Activated naive CD4-positive, alpha-beta T cell treated with anti-CD3 and anti-CD28 coated beads for 36 hours (primary cell): ENCODE results near the gene ATF6B. TPM values are rescaled to one million over a fixed set of nuclear protein-coding genes. Genes with fewer than 3 reads are reported as not detected.

Experiments
- CTCF ChIA-PET: fragments of 350-600 bp; sonication (Branson Sonifier 250); formaldehyde crosslinking; loops from one replicate; lab custom pipeline; 2021; ENCODE audit warnings: antibody characterized with exemption; lab: Charles Lee
- DNase-seq: peaks from one replicate; pipeline ENCODE4 v3.0.0-alpha.2; 2020
- H3K27ac Mint-ChIP-seq: one replicate; pipeline ENCODE4 v1.8.0; 2021; ENCODE audit warnings: mild to moderate bottlenecking, mixed read lengths
- H3K27me3 Mint-ChIP-seq: one replicate; pipeline ENCODE4 v1.8.0; 2021; ENCODE audit warnings: low read depth, mixed read lengths
- H3K36me3 Mint-ChIP-seq: one replicate; pipeline ENCODE4 v1.8.0; 2021; ENCODE audit warnings: low read depth, mixed read lengths
- H3K4me1 Mint-ChIP-seq: one replicate; pipeline ENCODE4 v1.8.0; 2021; ENCODE audit warnings: low read depth, mixed read lengths
- H3K4me3 Mint-ChIP-seq: one replicate; pipeline ENCODE4 v1.8.0; 2021; ENCODE audit warnings: mild to moderate bottlenecking, moderate library complexity, mixed read lengths
- H3K9me3 Mint-ChIP-seq: one replicate; pipeline ENCODE4 v1.8.0; 2021; ENCODE audit warnings: mixed read lengths
- intact Hi-C: fragments of 100-400 bp; cut with micrococcal nuclease; formaldehyde crosslinking; loops from one replicate; pipeline ENCODE4 v1.15.1; 2023
- total RNA-seq, 2 experiments: library from RNA; stranded (reverse); gene quantifications; one replicate each; pipeline ENCODE4 v1.2.3, GENCODE V29; 2021

ATF6B gene
- total RNA-seq, 2 experiments from 2014 or later: 68.2 to 69.4 TPM

DNA sequence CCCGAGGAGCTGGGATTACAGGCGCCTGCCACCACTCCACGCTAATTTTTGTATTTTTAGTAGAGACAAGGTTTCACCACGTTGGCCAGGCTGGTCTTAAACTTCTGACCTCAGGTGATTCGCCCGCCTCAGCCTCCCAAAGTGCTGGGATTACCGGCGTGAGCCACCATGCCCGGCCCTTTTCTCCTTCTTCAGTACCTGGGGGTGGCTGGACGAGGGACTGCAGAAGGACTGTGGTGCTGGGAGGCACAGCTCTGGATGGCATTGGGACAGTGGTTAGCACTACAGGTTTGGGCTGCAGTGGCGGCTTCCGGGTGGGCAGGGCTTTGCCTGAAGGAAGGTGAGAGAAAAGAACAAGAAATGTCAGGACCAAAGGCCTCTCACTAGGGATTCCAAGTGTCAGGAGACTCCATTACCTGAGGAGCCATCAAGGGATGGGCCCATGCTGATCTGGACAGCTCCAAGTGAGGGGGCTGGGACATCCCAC lies 7.4 kb downstream of the ATF6B start:
- CTCF ChIA-PET: interaction anchor here (0.6 kb wide), 1 partner anchor 735 kb away, joined by 4 read pairs; no protein-coding TSS in a partner anchor
- H3K4me3 Mint-ChIP-seq: no peak overlapping the region
- H3K27me3 Mint-ChIP-seq: no peaks in the 10 kb centered on the region
- H3K9me3 Mint-ChIP-seq: no peaks in the 10 kb centered on the region
- peaks cover 21% of the 10 kb centered on the region for H3K36me3 Mint-ChIP-seq
- peaks cover 10% of the 10 kb centered on the region for H3K4me1 Mint-ChIP-seq
- no peak for DNase-seq
- H3K27ac Mint-ChIP-seq: no peak overlapping the region
- intact Hi-C loops: no loop called here

GRCh38 chr6:32118782-32119628 lies 9.0 kb downstream of the ATF6B start:
- H3K4me1 Mint-ChIP-seq: peaks cover 10% of the 10 kb centered on the region
- no peak overlapping the region for H3K4me3 Mint-ChIP-seq
- H3K9me3 Mint-ChIP-seq: no peaks in the 10 kb centered on the region
- DNase-seq: peak; percentile 82
- H3K27ac Mint-ChIP-seq: peak overlapping the region; percentile 13
- peaks cover 25% of the 10 kb centered on the region for H3K36me3 Mint-ChIP-seq
- CTCF ChIA-PET: interaction anchor here (0.6 to 3.2 kb wide), 12 partner anchors 10 to 287 kb away, joined by 3 to 25 read pairs (median 3); partner anchors contain the start of genes ATF6B, FKBPL and GPSM3
- no peaks in the 10 kb centered on the region for H3K27me3 Mint-ChIP-seq
- intact Hi-C loops: loop anchor here (1.0 kb wide), 2 partner anchors 35 to 76 kb away; partner anchors contain the start of gene PPT2

- H3K36me3 Mint-ChIP-seq: peaks cover 25% of the 10 kb centered on the region
- H3K9me3 Mint-ChIP-seq: no peaks in the 10 kb centered on the region
- H3K4me3 Mint-ChIP-seq: no peak overlapping the region
- H3K27ac Mint-ChIP-seq: no peak overlapping the region
- CTCF ChIA-PET: interaction anchor here (0.9 to 3.2 kb wide), 9 partner anchors 11 to 165 kb away, joined by 3 to 25 read pairs (median 4); partner anchors contain the start of genes ATF6B, FKBPL and GPSM3
- peaks cover 10% of the 10 kb centered on the region for H3K4me1 Mint-ChIP-seq
- intact Hi-C loops: no loop called here
- no peak for DNase-seq
- H3K27me3 Mint-ChIP-seq: no peaks in the 10 kb centered on the region
Measured at GRCh38 chr6:32117461-32117860, 10.6 kb downstream of the ATF6B start.

GRCh38 chr6:32116674-32117073 lies 11.4 kb downstream of the ATF6B start:
- Mint-ChIP-seq H3K4me3 (no peak overlapping the region), H3K4me1 (peaks cover 10% of the 10 kb centered on the region), H3K36me3 (peaks cover 20% of the 10 kb centered on the region), H3K27me3 (no peaks in the 10 kb centered on the region), H3K9me3 (no peaks in the 10 kb centered on the region), H3K27ac (no peak overlapping the region)
- no peak for DNase-seq
- intact Hi-C loops: no loop called here
- CTCF ChIA-PET: interaction anchor here (0.7 to 3.2 kb wide), 7 partner anchors 12 to 164 kb away, joined by 3 to 25 read pairs (median 4); partner anchors contain the start of genes ATF6B and FKBPL

- Mint-ChIP-seq H3K4me1 (peaks cover 10% of the 10 kb centered on the region), H3K9me3 (no peaks in the 10 kb centered on the region), H3K27ac (no peak overlapping the region), H3K27me3 (no peaks in the 10 kb centered on the region), H3K36me3 (peaks cover 19% of the 10 kb centered on the region), H3K4me3 (no peak overlapping the region)
- intact Hi-C loops: no loop called here
- CTCF ChIA-PET: no interaction called here
- DNase-seq: no peak
Measured at GRCh38 chr6:32115623-32116022, 12.4 kb downstream of the ATF6B start.

- Mint-ChIP-seq H3K27me3 (no peaks in the 10 kb centered on the region), H3K4me1 (peaks cover 12% of the 10 kb centered on the region), H3K27ac (no peak overlapping the region), H3K36me3 (peaks cover 19% of the 10 kb centered on the region), H3K9me3 (no peaks in the 10 kb centered on the region), H3K4me3 (no peak overlapping the region)
- CTCF ChIA-PET: interaction anchor here (0.6 to 1.0 kb wide), 2 partner anchors 40 to 81 kb away, joined by 3 read pairs; no protein-coding TSS in a partner anchor
- intact Hi-C loops: no loop called here
- no peak for DNase-seq
Measured at GRCh38 chr6:32114796-32115195, 13.2 kb downstream of the ATF6B start.

DNA sequence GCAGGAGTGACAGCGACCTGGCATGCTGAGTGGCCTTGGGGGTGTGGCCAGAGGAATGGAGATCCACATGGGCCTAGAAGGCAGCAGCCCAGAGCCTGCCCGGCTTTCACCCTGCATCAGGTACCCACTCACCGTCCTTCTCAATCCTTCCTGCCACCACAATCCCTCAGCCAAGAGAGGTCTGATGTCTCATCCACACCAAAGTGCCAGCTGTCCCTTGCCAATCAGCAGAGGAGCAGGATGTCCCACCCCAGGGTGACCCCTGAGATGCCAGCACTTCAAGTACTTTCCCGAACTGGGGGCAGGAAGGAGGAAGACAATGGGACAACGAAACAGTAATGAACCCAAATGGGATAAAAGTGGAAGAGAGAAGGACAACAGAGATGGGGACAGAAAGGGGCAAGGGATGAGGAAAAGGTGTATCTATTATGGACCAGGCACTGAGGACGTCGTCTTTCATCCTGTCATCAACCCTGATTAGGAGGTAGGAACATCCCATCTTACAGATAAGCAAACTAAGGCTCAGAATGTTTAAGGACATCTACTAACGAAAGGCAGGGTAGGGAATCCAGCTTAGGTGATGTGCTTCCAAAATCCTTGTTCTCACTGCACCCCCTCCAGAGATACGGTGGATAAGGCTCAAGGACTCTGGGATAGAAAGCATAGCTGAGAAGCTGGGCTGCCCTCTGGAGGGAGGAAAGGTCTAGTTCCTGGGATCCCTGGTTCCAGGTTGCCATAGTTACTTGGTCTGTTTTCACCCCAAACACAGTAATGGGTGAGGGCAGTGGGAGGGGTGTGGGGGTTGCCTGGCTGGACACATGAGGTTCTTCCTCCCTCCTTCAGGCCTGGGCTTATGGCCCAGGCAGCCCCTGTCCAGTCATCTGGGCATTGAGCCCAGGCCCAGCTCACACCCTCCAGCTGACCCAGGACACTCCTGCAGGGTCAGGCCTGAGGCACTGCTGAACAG lies 14.4 kb downstream of the ATF6B start:
- DNase-seq: no peak
- Mint-ChIP-seq H3K4me3 (no peak overlapping the region), H3K36me3 (peaks cover 15% of the 10 kb centered on the region), H3K4me1 (peaks cover 15% of the 10 kb centered on the region), H3K27me3 (no peaks in the 10 kb centered on the region), H3K9me3 (no peaks in the 10 kb centered on the region), H3K27ac (peak overlapping the region; percentile 54)
- CTCF ChIA-PET: no interaction called here
- intact Hi-C loops: no loop called here

DNA sequence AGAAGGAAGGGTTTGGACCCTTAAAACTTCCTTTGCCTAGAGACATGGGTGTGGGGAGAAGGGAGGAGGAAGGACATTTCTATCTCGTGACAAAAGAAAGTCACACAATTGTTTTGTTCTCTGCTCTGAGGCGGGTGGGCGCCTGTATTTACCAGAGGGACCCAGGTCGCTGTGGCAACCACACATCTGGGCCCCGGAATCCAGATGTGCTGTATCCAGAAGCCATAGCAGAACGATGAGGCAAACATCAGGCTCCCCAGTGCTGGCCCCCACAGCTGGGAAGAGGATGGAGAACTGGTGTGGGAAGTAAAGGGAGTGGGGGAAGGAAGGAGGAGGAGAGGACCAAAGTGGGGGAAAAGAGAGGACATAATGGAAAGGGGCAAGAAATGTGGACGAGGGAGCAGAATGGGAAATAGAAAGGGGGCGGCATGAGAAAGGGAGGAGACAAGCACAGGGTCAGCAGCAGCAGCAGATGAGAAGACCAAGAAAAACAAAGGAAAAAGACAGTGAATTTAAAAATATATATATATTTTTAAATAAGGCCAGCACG lies 15.5 kb downstream of the ATF6B start:
- H3K36me3 Mint-ChIP-seq: peaks cover 9% of the 10 kb centered on the region
- no peaks in the 10 kb centered on the region for H3K27me3 Mint-ChIP-seq
- DNase-seq: no peak
- CTCF ChIA-PET: no interaction called here
- H3K9me3 Mint-ChIP-seq: no peaks in the 10 kb centered on the region
- intact Hi-C loops: no loop called here
- no peak overlapping the region for H3K27ac Mint-ChIP-seq
- no peak overlapping the region for H3K4me3 Mint-ChIP-seq
- peaks cover 27% of the 10 kb centered on the region for H3K4me1 Mint-ChIP-seq

DNA sequence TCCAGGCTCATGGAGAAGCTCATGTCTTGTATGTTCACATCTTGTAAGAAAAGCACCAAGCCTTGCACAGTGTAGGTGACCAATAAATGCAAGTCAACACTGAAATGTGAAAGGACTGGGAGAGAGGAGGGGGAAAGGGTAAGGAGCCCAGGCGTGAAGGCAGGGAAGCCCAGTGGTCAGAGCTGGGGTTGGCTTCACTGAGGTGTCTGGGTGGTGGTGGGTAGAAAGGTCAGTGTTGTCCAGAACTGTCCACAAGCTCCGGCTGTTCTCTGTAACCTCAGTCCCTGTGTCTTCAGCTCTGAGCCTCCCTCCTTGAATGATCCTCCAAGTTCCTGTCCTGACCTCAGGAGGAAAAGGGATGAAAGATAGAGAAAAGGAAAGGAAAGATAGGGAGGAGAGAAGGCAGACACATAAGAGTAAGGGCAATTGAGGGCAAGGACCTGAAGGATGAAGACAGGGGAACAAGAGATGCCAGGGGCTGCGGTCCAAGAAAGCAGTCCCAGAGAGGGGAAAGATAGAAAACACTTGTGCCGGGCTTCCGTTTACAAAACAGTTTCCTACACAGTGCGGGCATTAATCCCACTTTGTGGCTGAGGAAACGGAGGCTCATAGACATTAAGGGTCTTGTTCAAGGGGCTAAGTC lies 16.5 kb downstream of the ATF6B start:
- H3K4me1 Mint-ChIP-seq: peaks cover 28% of the 10 kb centered on the region
- intact Hi-C loops: no loop called here
- no peak overlapping the region for H3K4me3 Mint-ChIP-seq
- no peak for DNase-seq
- CTCF ChIA-PET: no interaction called here
- no peaks in the 10 kb centered on the region for H3K27me3 Mint-ChIP-seq
- peaks cover 8% of the 10 kb centered on the region for H3K36me3 Mint-ChIP-seq
- no peaks in the 10 kb centered on the region for H3K9me3 Mint-ChIP-seq
- peak overlapping the region; percentile 6 for H3K27ac Mint-ChIP-seq

- H3K9me3 Mint-ChIP-seq: no peaks in the 10 kb centered on the region
- CTCF ChIA-PET: no interaction called here
- H3K27me3 Mint-ChIP-seq: no peaks in the 10 kb centered on the region
- no peak for DNase-seq
- intact Hi-C loops: no loop called here
- peaks cover 4% of the 10 kb centered on the region for H3K36me3 Mint-ChIP-seq
- no peak overlapping the region for H3K4me3 Mint-ChIP-seq
- H3K4me1 Mint-ChIP-seq: peaks cover 28% of the 10 kb centered on the region
- H3K27ac Mint-ChIP-seq: no peak overlapping the region
Measured at GRCh38 chr6:32110632-32111031, 17.4 kb downstream of the ATF6B start.

- no peak overlapping the region for H3K27ac Mint-ChIP-seq
- H3K27me3 Mint-ChIP-seq: no peaks in the 10 kb centered on the region
- H3K36me3 Mint-ChIP-seq: peaks cover 2% of the 10 kb centered on the region
- peaks cover 26% of the 10 kb centered on the region for H3K4me1 Mint-ChIP-seq
- intact Hi-C loops: no loop called here
- DNase-seq: no peak
- H3K9me3 Mint-ChIP-seq: no peaks in the 10 kb centered on the region
- no peak overlapping the region for H3K4me3 Mint-ChIP-seq
- CTCF ChIA-PET: no interaction called here
Measured at GRCh38 chr6:32109765-32110160, 18.3 kb downstream of the ATF6B start.
